ENCODE results near the gene NR2C2.

The NR2C2 gene

DNA sequence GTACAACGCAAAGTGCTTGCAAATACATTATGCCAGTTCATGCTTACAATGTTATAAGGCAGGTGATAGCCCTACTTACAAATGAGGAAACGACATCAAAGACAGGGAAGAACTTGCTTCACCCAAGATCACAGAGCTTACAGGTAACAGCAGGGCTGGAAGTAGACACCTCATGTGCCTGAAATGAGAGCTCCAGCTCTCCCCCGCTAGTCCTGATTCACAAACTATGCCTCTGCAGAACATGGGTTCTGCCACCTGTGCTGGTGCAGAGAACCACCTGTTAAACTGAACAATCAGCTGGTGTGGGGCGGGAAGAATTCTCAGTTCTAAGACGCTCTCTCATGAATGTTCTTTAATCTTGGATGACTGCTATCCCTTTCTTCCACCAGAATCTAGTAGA is 144.2 kb downstream of the NR2C2 start:
- no peak for TF ChIP-seq CTCF (IDR thresholded peaks at IDR 0.05)
- TF ChIP-seq ZFX (IDR thresholded peaks at IDR 0.05; ENCODE audit: borderline replicate concordance): no peak
- no peak overlapping the region for H3K27ac ChIP-seq

GRCh38 chr3:15092686-15093085 is 145.3 kb downstream of the NR2C2 start:
- no peak for TF ChIP-seq CTCF (IDR thresholded peaks at IDR 0.05)
- no peak for TF ChIP-seq ZFX (IDR thresholded peaks at IDR 0.05; ENCODE audit: borderline replicate concordance)
- H3K27ac ChIP-seq: no peak overlapping the region

DNA sequence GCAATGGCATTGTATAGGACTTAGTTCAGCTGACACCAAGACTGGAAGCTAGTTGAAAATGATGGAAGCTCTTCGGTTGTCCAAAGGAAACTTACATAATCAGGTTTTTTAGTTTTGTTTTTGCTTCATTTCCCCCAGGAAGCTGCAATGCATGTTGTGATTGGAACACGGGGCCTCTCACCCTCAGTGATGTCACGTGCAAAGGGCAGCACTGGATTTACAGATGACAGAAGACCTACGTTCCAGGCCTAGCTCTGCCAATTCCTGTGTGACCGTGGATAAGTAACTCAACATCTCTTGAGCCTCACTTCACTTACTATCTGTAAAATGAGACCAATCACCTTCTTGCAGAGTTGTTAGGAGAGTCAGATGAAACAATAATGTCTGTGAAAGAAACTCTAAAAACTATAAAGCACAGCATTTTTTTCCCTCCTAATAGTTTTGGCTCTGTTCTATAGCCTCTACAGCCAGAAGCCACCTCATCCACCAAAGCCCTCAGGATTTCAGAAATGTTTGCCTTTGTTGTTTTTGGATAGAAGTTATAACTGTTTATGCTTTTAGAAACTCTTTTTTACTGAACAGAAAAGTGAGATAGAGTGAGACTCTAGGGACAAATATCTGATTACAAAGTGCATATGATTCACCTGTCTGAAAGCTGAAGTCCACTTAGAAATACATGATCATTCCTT is 146.9 kb downstream of the NR2C2 start:
- TF ChIP-seq CTCF (IDR thresholded peaks at IDR 0.05) (no peak), ZFX (IDR thresholded peaks at IDR 0.05; ENCODE audit: borderline replicate concordance) (no peak)
- H3K27ac ChIP-seq: no peak overlapping the region

- no peak overlapping the region for H3K27ac ChIP-seq
- TF ChIP-seq ZFX (IDR thresholded peaks at IDR 0.05; ENCODE audit: borderline replicate concordance) (no peak), CTCF (IDR thresholded peaks at IDR 0.05) (no peak)
Measured at GRCh38 chr3:15096046-15096445, 148.7 kb downstream of the NR2C2 start.

DNA sequence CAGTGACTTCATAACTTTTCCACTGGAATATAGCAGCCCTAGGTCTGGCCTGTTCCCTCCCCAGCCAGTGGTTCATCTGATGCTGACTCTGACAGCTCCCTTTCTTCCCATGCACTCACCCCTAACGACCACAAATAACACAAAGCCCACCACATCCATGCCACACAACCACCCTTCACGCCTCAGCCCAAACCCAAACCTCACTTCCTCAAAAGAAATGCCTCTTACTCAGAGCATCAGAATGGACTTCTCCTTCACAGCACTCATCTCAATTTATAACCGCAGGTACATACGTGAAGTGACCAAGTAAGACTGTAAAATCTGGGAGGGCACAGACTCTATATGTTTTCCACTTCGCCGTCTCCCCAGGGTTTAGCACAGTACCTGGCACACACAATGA is 150.5 kb downstream of the NR2C2 start:
- H3K27ac ChIP-seq: peak overlapping the region; percentile 66
- TF ChIP-seq ZFX (IDR thresholded peaks at IDR 0.05; ENCODE audit: borderline replicate concordance) (no peak), CTCF (IDR thresholded peaks at IDR 0.05) (no peak)
